Thoracic aorta (tissue), 2 donors: ENCODE results near the gene EHD2. TPM values are rescaled to one million over a fixed set of nuclear protein-coding genes. Genes with fewer than 3 reads are reported as not detected.

ENCODE experiments used
- ATAC-seq: fragments of 150-250 bp; one replicate; pipeline ENCODE4 v1.8.0; 2017; ENCODE audit warnings: low read depth; ENCODE audit not compliant: insufficient number of reproducible peaks, low FRiP score
- DNase-seq: peaks from one replicate; pipeline ENCODE4 v3.0.0-alpha.2; 2020; ENCODE audit warnings: low spot score
- H3K27ac ChIP-seq, 2 donors: fragments of 200-600 bp; sonication (generic); 1 replicate in 1 of 2; 2 replicates in 1 of 2; pipeline ENCODE4 v1.5.1; 2016; ENCODE audit warnings: mild to moderate bottlenecking in 2 of 2, moderate library complexity in 2 of 2
- H3K27me3 ChIP-seq: fragments of 200-600 bp; sonication (generic); replicated peaks from 2 replicates; pipeline ENCODE4 v1.6.0; 2016; ENCODE audit warnings: mild to moderate bottlenecking; ENCODE audit not compliant: insufficient read depth
- H3K36me3 ChIP-seq: fragments of 200-600 bp; sonication (generic); one replicate; pipeline ENCODE4 v1.5.1; 2016
- H3K4me1 ChIP-seq, 2 donors: fragments of 200-600 bp; sonication (generic); 1 replicate in 1 of 2; 2 replicates in 1 of 2; pipeline versions ENCODE4 v1.5.1 to v1.6.0; 2016; ENCODE audit warnings: low read depth in 2 of 2, mild to moderate bottlenecking in 1 of 2; ENCODE audit not compliant: control insufficient read depth in 1 of 2
- H3K4me3 ChIP-seq: fragments of 200-600 bp; sonication (generic); 2 replicates; pipeline ENCODE4 v1.5.1; 2016; ENCODE audit warnings: mild to moderate bottlenecking
- H3K9me3 ChIP-seq: fragments of 200-600 bp; sonication (generic); 2 replicates; pipeline ENCODE4 v1.5.1; 2016
- CTCF ChIP-seq: fragments of 200-600 bp; sonication (generic); IDR thresholded peaks from one replicate; pipeline ENCODE4 v1.5.1; 2019; ENCODE audit warnings: antibody characterized with exemption
- total RNA-seq, 2 donors: library from RNA; depleted of rRNA; stranded (reverse); fragments of >200 nt; gene quantifications; one replicate each; pipeline versions ENCODE4 v1.1.0 to v1.2.3, GENCODE V29; 2016

Gene EHD2
- total RNA-seq, 2 donors from 2014 or later, result 141 to 195 TPM

- DNase-seq (no peak), ATAC-seq (no peak)
- Histone ChIP-seq H3K36me3 (no peaks in the 10 kb centered on the region), H3K4me3 (no peak overlapping the region), H3K27me3 (no peaks in the 10 kb centered on the region), H3K27ac (no peak overlapping the region), H3K4me1 (peaks cover 0 to 5% of the 10 kb centered on the region in 2 donors), H3K9me3 (peaks cover 5% of the 10 kb centered on the region)
- no peak for TF ChIP-seq CTCF
Measured at GRCh38 chr19:47792616-47793015, 79.4 kb downstream of the EHD2 start.

Other genes with a start within 250 kb of the EHD2 start
- gene SLC8A2, start 241.5 kb upstream of the EHD2 start, total RNA-seq, result under 1 TPM in 1 of 2 donors, not detected in 1; 0.28 TPM
- 1 to 10 TPM in 1 of 2 donors, under 1 TPM in 1; 0.95 to 1.2 TPM for gene KPTN, start 229.2 kb upstream of the EHD2 start, total RNA-seq
- gene NAPA, start 198.4 kb upstream of the EHD2 start, total RNA-seq, result 100 to 1,000 TPM; 107 to 147 TPM
- gene ZNF541, start 140.3 kb upstream of the EHD2 start, total RNA-seq, result not detected
- gene BICRA, start 104.3 kb upstream of the EHD2 start, total RNA-seq, result 10 to 100 TPM; 10.8 to 18.4 TPM
- 100 to 1,000 TPM; 189 to 220 TPM for gene NOP53, start 32.1 kb downstream of the EHD2 start, total RNA-seq
- gene SELENOW, start 65.3 kb downstream of the EHD2 start, total RNA-seq, result 1,000 to 10,000 TPM in 1 of 2 donors, 100 to 1,000 TPM in 1; 504 to 1,102 TPM
- not detected for gene TPRX1, start 91.1 kb downstream of the EHD2 start, total RNA-seq
- gene CRX, start 108.5 kb downstream of the EHD2 start, total RNA-seq, result not detected
- gene TPRX2, start 145.8 kb downstream of the EHD2 start, total RNA-seq, result not detected
- not detected for gene SULT2A1, start 172.9 kb downstream of the EHD2 start, total RNA-seq